ENCODE data around the gene GGTA1.
A peak's percentile ranks its signal among the peaks of the same experiment; 100 is the strongest.
"Not testable (repeated sequence)": the region's sequence is repeated elsewhere in the genome, so short reads cannot be mapped to it uniquely, and the experiment has no call there.

The GGTA1 gene

GRCh38 chr9:121513166-121513565 lies 13.5 kb upstream of the GGTA1 start:
- not testable (repeated sequence) for H3K4me1 Mint-ChIP-seq (ENCODE audit: low read depth); H3K4me3 Mint-ChIP-seq; H3K27me3 Mint-ChIP-seq (ENCODE audit: low read depth); H3K36me3 Mint-ChIP-seq (ENCODE audit: low read depth); H3K9me3 Mint-ChIP-seq; H3K27ac Mint-ChIP-seq; DNase-seq (ENCODE audit: low spot score)

DNA sequence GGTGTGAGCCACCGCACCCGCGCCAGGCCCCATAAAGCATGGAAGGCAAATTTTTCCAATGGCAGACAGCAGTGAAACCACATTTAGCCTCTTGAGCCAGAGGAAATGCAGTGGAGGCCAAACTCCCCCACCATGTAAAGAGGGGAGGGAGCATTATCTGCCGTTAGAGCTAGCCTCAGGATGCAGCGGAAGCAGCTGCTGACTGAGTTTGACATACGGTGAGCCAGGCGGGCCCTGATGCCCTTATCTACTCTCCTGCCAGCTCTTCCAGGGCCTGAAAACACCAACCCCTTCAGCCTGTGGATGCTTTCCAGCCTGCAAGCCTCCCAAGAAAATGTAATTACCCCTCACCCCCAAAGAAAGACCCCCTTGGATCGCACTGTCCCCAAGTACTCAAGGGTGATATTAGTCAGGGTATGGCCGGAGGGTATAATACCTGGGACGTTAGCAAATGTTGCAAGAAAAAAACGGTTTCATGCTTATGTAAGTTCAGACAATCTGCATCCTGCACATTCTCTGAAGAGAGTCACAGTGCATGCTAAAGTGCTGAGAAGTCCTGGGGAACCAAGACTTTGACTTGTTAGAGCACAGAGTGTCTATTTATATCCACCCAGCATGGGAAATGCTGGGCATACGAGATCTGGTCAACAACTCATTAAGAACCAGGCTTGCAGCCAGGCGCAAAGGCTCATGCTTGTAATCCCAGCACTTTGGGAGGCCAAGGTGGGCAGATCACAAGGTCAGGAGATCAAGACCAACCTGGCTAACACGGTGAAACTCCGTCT lies 11.3 kb upstream of the GGTA1 start:
- DNase-seq (ENCODE audit: low spot score): no peak
- Mint-ChIP-seq H3K4me1 (ENCODE audit: low read depth) (no peaks in the 10 kb centered on the region), H3K4me3 (no peak overlapping the region), H3K27me3 (ENCODE audit: low read depth) (peaks cover 4% of the 10 kb centered on the region), H3K36me3 (ENCODE audit: low read depth) (no peaks in the 10 kb centered on the region), H3K27ac (no peak overlapping the region), H3K9me3 (no peaks in the 10 kb centered on the region)

DNA sequence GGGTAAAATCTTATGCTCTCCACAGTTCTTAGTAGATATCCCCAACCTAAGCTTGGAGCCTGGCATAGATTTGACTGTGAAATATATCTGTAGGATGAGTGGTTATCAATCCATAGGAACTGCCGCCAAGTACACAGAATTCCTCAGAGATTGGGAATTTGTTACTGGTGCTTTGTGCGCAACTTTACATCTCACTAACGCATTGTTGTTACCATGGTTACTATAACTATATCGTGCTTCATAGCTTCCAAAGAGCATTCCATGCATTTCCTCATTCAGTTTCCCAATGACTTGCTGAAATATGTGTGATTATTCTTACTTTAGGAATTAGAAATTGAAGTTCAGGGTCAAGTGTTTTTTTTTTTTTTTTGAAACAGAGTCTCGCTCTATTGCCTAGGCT lies 9.5 kb upstream of the GGTA1 start:
- Mint-ChIP-seq H3K27ac (no peak overlapping the region), H3K4me3 (no peak overlapping the region), H3K9me3 (no peaks in the 10 kb centered on the region), H3K4me1 (ENCODE audit: low read depth) (no peaks in the 10 kb centered on the region), H3K36me3 (ENCODE audit: low read depth) (no peaks in the 10 kb centered on the region), H3K27me3 (ENCODE audit: low read depth) (peaks cover 2% of the 10 kb centered on the region)
- no peak for DNase-seq (ENCODE audit: low spot score)

- no peak for DNase-seq (ENCODE audit: low spot score)
- Mint-ChIP-seq H3K4me3 (no peak overlapping the region), H3K27ac (no peak overlapping the region), H3K27me3 (ENCODE audit: low read depth) (peaks cover 6% of the 10 kb centered on the region), H3K36me3 (ENCODE audit: low read depth) (no peaks in the 10 kb centered on the region), H3K9me3 (no peaks in the 10 kb centered on the region), H3K4me1 (ENCODE audit: low read depth) (no peaks in the 10 kb centered on the region)
These were observed 8.8 kb upstream of the GGTA1 start for GRCh38 chr9:121508415-121508814.

DNA sequence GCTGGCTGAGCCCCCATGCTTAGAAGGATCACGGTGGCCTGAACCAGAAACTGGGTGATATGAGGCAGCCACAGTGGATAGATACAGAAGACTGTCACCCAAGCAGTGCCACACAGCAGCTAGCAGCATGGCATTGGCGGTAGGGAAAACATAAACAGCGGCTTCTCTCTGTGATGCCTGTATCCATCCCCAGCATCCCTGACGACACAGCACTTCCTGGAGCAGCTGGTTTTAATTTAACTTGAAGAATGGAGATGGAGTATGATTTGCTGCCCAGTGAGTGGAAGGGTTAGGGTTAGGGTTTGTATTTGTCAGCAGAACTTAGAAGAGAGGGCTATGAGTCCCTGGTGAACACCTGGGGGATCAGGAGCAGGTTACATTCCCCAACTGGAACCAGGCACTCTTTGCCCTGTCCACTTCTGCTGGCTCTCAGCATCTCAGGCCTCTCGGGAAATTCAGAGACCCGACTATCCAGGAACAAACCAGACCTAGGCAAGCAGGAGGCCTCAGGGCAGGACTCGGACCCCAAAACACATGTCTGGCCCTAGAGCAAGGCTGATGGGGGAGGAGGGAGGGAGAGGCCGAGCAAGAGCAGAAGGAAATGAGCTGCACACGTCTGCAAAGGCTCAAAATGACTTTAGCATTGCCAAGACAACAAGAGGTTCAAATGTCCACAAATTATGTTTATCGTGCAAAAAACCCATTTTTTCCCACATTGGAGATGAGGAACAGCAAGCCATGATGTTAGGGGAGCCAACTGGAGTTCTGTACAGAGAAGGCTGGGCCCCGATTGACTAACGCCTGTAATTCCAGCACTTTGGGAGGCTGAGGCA lies 6.5 kb upstream of the GGTA1 start:
- peaks cover 21% of the 10 kb centered on the region for H3K27me3 Mint-ChIP-seq (ENCODE audit: low read depth)
- no peak overlapping the region for H3K27ac Mint-ChIP-seq
- H3K4me3 Mint-ChIP-seq: no peak overlapping the region
- H3K4me1 Mint-ChIP-seq (ENCODE audit: low read depth): no peaks in the 10 kb centered on the region
- no peaks in the 10 kb centered on the region for H3K9me3 Mint-ChIP-seq
- no peak for DNase-seq (ENCODE audit: low spot score)
- H3K36me3 Mint-ChIP-seq (ENCODE audit: low read depth): no peaks in the 10 kb centered on the region

DNA sequence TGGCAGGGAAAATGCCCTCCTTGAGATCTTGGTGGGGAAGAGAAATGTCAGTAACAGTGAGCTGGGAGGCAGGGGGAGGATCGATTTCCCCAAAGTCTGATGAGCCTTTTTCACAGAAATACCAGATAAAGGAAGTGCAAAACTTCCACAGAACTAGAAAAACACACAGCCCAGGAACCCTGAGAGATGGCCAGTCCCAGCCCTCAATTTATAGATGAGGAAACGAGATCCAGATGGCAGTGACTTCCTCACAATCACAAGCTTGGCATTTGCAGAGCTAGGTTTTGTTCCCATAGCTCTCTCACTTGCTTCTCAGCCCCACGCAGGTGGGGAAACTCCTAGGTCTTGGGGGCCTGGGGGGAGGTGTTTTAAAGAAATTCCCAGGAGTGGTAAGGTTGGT lies 3.8 kb upstream of the GGTA1 start:
- no peaks in the 10 kb centered on the region for H3K9me3 Mint-ChIP-seq
- H3K36me3 Mint-ChIP-seq (ENCODE audit: low read depth): no peaks in the 10 kb centered on the region
- H3K27me3 Mint-ChIP-seq (ENCODE audit: low read depth): peaks cover 41% of the 10 kb centered on the region
- peaks cover 5% of the 10 kb centered on the region for H3K4me1 Mint-ChIP-seq (ENCODE audit: low read depth)
- H3K27ac Mint-ChIP-seq: no peak overlapping the region
- H3K4me3 Mint-ChIP-seq: no peak overlapping the region
- no peak for DNase-seq (ENCODE audit: low spot score)

GRCh38 chr9:121500165-121500478 lies 478 bp upstream of the GGTA1 start:
- H3K4me3 Mint-ChIP-seq: peak overlapping the region; percentile 34
- H3K27me3 Mint-ChIP-seq (ENCODE audit: low read depth): peaks cover 60% of the 10 kb centered on the region
- H3K4me1 Mint-ChIP-seq (ENCODE audit: low read depth): peaks cover 11% of the 10 kb centered on the region
- no peak for DNase-seq (ENCODE audit: low spot score)
- peaks cover 8% of the 10 kb centered on the region for H3K9me3 Mint-ChIP-seq
- H3K27ac Mint-ChIP-seq: no peak overlapping the region
- H3K36me3 Mint-ChIP-seq (ENCODE audit: low read depth): no peaks in the 10 kb centered on the region

DNA sequence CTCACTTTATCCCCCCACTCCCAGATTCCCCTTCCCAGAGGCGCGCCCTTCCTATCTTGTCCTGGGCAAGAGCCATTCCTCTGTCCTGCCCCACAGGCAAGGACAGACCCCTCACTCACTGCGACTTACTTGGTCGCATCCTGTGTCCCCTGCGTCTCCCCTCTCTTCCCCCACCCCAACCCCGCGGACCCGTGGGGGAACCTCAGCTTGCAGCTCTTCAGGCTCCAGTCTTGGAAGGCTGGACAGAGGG lies 542 bp downstream of the GGTA1 start:
- Mint-ChIP-seq H3K4me1 (ENCODE audit: low read depth) (peaks cover 11% of the 10 kb centered on the region), H3K9me3 (peaks cover 8% of the 10 kb centered on the region)
- no peak for DNase-seq (ENCODE audit: low spot score)

GRCh38 chr9:121498487-121499176 lies 1.0 kb downstream of the GGTA1 start:
- H3K36me3 Mint-ChIP-seq (ENCODE audit: low read depth): no peaks in the 10 kb centered on the region
- DNase-seq (ENCODE audit: low spot score): no peak
- no peak overlapping the region for H3K27ac Mint-ChIP-seq
- peaks cover 63% of the 10 kb centered on the region for H3K27me3 Mint-ChIP-seq (ENCODE audit: low read depth)
- H3K9me3 Mint-ChIP-seq: peaks cover 8% of the 10 kb centered on the region
- peaks cover 11% of the 10 kb centered on the region for H3K4me1 Mint-ChIP-seq (ENCODE audit: low read depth)
- H3K4me3 Mint-ChIP-seq: peak overlapping the region; percentile 58

More for the DNA sequence above, 542 bp downstream of the GGTA1 start:
- Mint-ChIP-seq H3K4me3 (peak overlapping the region; percentile 58), H3K36me3 (ENCODE audit: low read depth) (no peaks in the 10 kb centered on the region), H3K27ac (no peak overlapping the region), H3K27me3 (ENCODE audit: low read depth) (peaks cover 64% of the 10 kb centered on the region)

DNA sequence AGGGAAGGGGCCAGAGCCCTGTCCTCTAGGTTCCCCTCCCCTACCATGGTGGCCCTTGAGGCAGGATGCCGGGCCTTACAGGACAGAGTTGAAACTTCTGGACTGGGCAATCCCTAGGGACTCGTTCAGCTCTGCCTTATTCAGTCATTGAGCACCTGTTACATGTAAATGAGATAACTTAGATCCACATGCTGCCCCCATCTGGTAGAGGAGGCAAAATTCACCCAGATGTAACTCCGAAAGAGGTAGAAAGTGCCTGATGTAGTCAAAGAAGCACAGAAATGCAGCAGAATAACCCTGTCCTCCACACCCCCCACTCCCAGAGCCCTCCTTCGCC lies 1.5 kb downstream of the GGTA1 start:
- H3K4me1 Mint-ChIP-seq (ENCODE audit: low read depth): peaks cover 11% of the 10 kb centered on the region

DNA sequence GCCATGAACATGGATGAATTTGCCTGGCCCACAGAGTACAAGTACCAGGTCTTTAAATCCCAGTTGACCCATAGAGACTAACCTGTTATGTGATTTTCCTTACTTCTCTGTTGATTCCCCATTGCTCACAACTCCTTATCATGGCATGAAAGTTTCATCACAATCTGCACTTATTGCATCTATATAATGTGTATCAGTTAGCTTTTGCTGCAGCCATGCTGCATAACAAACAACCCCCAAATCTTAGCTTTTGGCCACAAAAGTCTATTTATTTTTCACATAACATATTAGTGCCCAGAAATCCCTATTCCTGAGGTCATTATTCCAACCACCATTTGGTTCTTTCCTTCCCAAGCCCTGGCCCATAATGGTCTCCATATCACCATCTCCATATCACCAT lies 3.7 kb downstream of the GGTA1 start:
- Mint-ChIP-seq H3K4me3 (no peak overlapping the region), H3K27me3 (ENCODE audit: low read depth) (peaks cover 45% of the 10 kb centered on the region), H3K9me3 (peaks cover 8% of the 10 kb centered on the region), H3K36me3 (ENCODE audit: low read depth) (no peaks in the 10 kb centered on the region), H3K4me1 (ENCODE audit: low read depth) (peaks cover 11% of the 10 kb centered on the region), H3K27ac (no peak overlapping the region)
- DNase-seq (ENCODE audit: low spot score): no peak

More for the DNA sequence above, 1.5 kb downstream of the GGTA1 start:
- no peaks in the 10 kb centered on the region for H3K36me3 Mint-ChIP-seq (ENCODE audit: low read depth)
- H3K9me3 Mint-ChIP-seq: peaks cover 8% of the 10 kb centered on the region
- H3K27me3 Mint-ChIP-seq (ENCODE audit: low read depth): peaks cover 58% of the 10 kb centered on the region
- H3K4me3 Mint-ChIP-seq: peak overlapping the region; percentile 58
- no peak overlapping the region for H3K27ac Mint-ChIP-seq
- DNase-seq (ENCODE audit: low spot score): peak; percentile 42

DNA sequence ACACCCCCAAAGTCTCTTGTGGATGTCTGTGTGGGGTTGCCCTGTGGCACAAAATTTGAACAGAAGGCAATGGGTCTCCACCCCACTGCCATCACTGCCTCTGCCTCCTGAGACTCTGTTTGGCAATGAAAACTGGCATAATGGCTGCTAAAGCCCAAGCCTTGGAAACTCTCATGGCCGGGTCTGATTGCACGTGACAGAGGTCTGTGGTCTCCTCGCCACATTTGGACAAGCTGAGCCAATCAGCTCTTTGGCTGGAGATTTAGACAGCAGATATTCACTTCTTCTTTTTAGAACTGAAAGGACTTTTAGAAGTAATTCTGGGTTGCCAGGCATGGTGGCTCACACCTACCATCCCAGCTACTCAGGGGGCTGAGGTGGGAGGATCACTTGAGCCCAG lies 5.5 kb downstream of the GGTA1 start:
- H3K27ac Mint-ChIP-seq: no peak overlapping the region

GRCh38 chr9:121491111-121491510 lies 8.5 kb downstream of the GGTA1 start:
- no peak for DNase-seq (ENCODE audit: low spot score)
- no peaks in the 10 kb centered on the region for H3K4me1 Mint-ChIP-seq (ENCODE audit: low read depth)
- peaks cover 6% of the 10 kb centered on the region for H3K27me3 Mint-ChIP-seq (ENCODE audit: low read depth)
- no peaks in the 10 kb centered on the region for H3K36me3 Mint-ChIP-seq (ENCODE audit: low read depth)
- peaks cover 6% of the 10 kb centered on the region for H3K9me3 Mint-ChIP-seq
- no peak overlapping the region for H3K27ac Mint-ChIP-seq
- no peak overlapping the region for H3K4me3 Mint-ChIP-seq

More for the DNA sequence above, 5.5 kb downstream of the GGTA1 start:
- no peak for DNase-seq (ENCODE audit: low spot score)
- Mint-ChIP-seq H3K36me3 (ENCODE audit: low read depth) (no peaks in the 10 kb centered on the region), H3K27me3 (ENCODE audit: low read depth) (peaks cover 32% of the 10 kb centered on the region), H3K9me3 (peaks cover 8% of the 10 kb centered on the region), H3K4me3 (no peak overlapping the region), H3K4me1 (ENCODE audit: low read depth) (peaks cover 11% of the 10 kb centered on the region)

DNA sequence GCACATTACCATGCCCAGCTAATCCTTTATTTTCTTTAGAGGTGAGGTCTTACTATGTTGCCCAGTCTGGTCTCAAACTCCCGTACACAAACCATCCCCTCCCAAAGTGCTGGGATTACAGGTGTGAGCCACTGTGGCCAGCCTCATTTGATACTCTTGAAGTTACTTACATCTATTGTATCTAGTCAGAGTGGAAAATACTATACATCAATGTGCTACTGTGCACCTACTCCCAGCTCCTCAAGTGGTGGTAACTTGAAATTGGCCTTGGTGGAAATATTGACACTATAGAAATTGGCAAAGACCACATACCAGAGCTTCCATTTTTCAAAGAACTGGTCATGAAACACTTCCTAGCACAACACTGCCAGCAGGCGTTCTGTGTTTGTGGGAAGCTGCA lies 10.3 kb downstream of the GGTA1 start:
- no peaks in the 10 kb centered on the region for H3K4me1 Mint-ChIP-seq (ENCODE audit: low read depth)
- H3K4me3 Mint-ChIP-seq: no peak overlapping the region
- peaks cover 2% of the 10 kb centered on the region for H3K27me3 Mint-ChIP-seq (ENCODE audit: low read depth)
- H3K36me3 Mint-ChIP-seq (ENCODE audit: low read depth): no peaks in the 10 kb centered on the region
- no peaks in the 10 kb centered on the region for H3K9me3 Mint-ChIP-seq
- H3K27ac Mint-ChIP-seq: no peak overlapping the region
- no peak for DNase-seq (ENCODE audit: low spot score)
